Measurements from ENCODE around the gene RCAN3.
"Not testable (repeated sequence)": the region's sequence is repeated elsewhere in the genome, so short reads cannot be mapped to it uniquely, and the experiment has no call there.

RCAN3 gene

DNA sequence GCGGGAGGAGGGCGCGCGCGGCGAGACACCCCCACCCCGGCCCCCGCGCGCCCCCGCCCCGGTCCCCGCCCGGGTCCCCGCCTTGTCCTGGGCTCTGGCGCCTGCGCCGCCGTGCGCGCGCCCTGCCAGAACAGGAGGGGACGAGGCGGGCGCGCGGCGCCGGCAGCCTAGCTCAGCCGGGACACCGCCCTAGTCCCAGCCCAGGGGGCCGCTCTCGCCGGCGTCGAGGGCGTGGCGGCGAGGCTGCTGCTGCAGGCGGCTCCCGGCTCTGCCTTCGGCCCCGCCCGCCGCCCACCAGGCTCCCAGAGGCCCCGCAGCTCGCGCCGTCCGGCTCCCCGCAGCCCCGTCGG, at the start of gene RCAN3:
TSS of gene RCAN3 (plus strand) at position 128 of the 350 bp plus-strand sequence. CDS start 11,537 bp downstream, outside the sequence.
- Histone ChIP-seq H3K4me3 (ENCODE audit: low read depth, low read length) (peak within 1 kb of the TSS; percentile 94), H3K4me1 (ENCODE audit: control insufficient read depth, insufficient read depth, low read length, unreplicated experiment) (peaks cover 14% of the 10 kb centered on the region), H3K27ac (ENCODE audit: low read depth, low read length) (peak within 1 kb of the TSS; percentile 30; the same call in 1 of the 2 replicates), H3K36me3 (ENCODE audit: insufficient read depth, low read length) (no peaks in the 10 kb centered on the region), H2AFZ (ENCODE audit: low read length, unreplicated experiment) (peak within 1 kb of the TSS; percentile 95), H3K79me2 (ENCODE audit: control insufficient read depth, insufficient read depth, low read length, unreplicated experiment) (no peaks in the 10 kb centered on the region), H3K27me3 (ENCODE audit: insufficient read depth, low read length) (peaks cover 19% of the 10 kb centered on the region)

DNA sequence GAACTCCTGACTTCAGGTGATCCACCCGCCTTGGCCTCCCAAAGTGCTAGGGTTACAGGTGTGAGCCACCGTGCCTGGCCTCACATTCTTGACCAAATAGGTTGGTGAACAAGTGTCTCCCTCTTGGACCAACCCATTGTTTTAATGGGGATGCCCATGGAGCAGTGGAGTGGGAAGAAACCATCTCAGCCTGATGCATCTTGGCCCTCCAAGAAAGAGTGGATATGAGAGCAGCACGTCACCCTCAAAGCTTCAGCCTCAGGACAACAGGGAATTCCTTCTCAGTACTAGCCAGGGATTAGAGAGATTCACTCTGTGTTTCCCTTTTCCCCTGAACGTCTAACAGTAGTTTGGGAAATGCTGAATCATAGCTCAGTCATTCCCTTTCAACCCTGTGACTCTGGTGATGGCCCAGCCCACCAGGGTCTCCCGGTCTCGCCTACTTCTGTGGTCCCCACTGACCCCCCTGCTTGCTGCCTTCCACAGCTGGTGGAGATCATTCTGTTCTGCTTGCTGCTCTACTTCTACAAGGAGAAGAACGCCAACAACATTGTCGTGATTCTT, 49.6 kb upstream of the RCAN3 start:
- Histone ChIP-seq H3K4me3 (ENCODE audit: low read depth, low read length) (no peak overlapping the region), H3K27ac (ENCODE audit: low read depth, low read length) (no peak overlapping the region), H3K79me2 (ENCODE audit: control insufficient read depth, insufficient read depth, low read length, unreplicated experiment) (no peaks in the 10 kb centered on the region), H3K36me3 (ENCODE audit: insufficient read depth, low read length) (peaks cover 4% of the 10 kb centered on the region; the same call in 1 of the 2 replicates), H3K4me1 (ENCODE audit: control insufficient read depth, insufficient read depth, low read length, unreplicated experiment) (no peaks in the 10 kb centered on the region), H3K27me3 (ENCODE audit: insufficient read depth, low read length) (no peaks in the 10 kb centered on the region), H2AFZ (ENCODE audit: low read length, unreplicated experiment) (no peak overlapping the region)

- H3K36me3 ChIP-seq (ENCODE audit: insufficient read depth, low read length), result peaks cover 3% of the 10 kb centered on the region
Measured at GRCh38 chr1:24454673-24455072, 48.0 kb upstream of the RCAN3 start.

DNA sequence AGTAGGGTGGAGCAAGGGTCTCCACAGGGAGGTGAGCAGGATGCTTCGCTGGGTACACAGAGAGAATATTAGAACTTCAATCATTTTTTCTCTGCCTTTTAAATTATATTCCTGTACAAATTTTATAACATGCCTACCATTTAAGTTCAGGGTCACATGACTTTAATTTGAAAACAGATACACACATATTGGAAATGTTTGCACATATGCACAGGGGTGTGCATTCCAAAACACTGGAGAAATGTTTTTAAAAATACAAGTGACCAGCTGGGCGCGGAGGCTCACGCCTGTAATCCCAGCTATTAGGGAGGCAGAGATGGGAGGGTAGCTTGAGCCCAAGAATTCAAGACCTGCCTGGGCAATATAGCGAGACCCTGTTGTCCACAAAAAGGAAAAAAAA, 47.4 kb upstream of the RCAN3 start:
- H3K27ac ChIP-seq (ENCODE audit: low read depth, low read length), result no peak overlapping the region
- peaks cover 8% of the 10 kb centered on the region for H3K36me3 ChIP-seq (ENCODE audit: insufficient read depth, low read length)
- no peaks in the 10 kb centered on the region for H3K79me2 ChIP-seq (ENCODE audit: control insufficient read depth, insufficient read depth, low read length, unreplicated experiment)
- no peaks in the 10 kb centered on the region for H3K27me3 ChIP-seq (ENCODE audit: insufficient read depth, low read length)
- no peak overlapping the region for H3K4me3 ChIP-seq (ENCODE audit: low read depth, low read length)
- no peaks in the 10 kb centered on the region for H3K4me1 ChIP-seq (ENCODE audit: control insufficient read depth, insufficient read depth, low read length, unreplicated experiment)
- H2AFZ ChIP-seq (ENCODE audit: low read length, unreplicated experiment), result no peak overlapping the region

More at GRCh38 chr1:24454673-24455072, 48.0 kb upstream of the RCAN3 start:
- Histone ChIP-seq H3K4me1 (ENCODE audit: control insufficient read depth, insufficient read depth, low read length, unreplicated experiment) (no peaks in the 10 kb centered on the region), H3K4me3 (ENCODE audit: low read depth, low read length) (no peak overlapping the region), H3K79me2 (ENCODE audit: control insufficient read depth, insufficient read depth, low read length, unreplicated experiment) (no peaks in the 10 kb centered on the region), H3K27me3 (ENCODE audit: insufficient read depth, low read length) (no peaks in the 10 kb centered on the region), H2AFZ (ENCODE audit: low read length, unreplicated experiment) (no peak overlapping the region), H3K27ac (ENCODE audit: low read depth, low read length) (no peak overlapping the region)

DNA sequence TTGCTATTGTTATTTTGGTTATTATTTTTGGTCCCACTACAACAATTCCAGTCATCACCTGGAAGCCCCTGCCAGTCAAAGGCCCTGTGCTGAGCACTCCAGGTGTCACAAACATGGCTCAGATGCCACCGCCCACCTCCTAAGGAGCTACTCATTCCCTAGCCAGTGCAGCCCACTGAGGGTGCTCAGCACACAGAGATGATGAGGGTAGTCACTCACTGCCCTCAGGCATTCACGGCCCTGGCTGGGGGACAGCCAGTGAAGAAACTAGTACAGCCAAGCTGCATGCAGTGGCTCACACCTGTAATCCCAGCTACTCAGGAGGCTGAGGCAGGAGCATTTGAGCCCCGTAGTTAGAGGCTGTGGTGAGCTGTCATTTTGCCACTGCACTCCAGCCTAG, 44.8 kb upstream of the RCAN3 start:
- Histone ChIP-seq H3K36me3 (ENCODE audit: insufficient read depth, low read length) (peaks cover 15% of the 10 kb centered on the region), H2AFZ (ENCODE audit: low read length, unreplicated experiment) (no peak overlapping the region), H3K79me2 (ENCODE audit: control insufficient read depth, insufficient read depth, low read length, unreplicated experiment) (no peaks in the 10 kb centered on the region), H3K27me3 (ENCODE audit: insufficient read depth, low read length) (no peaks in the 10 kb centered on the region), H3K4me3 (ENCODE audit: low read depth, low read length) (no peak overlapping the region), H3K27ac (ENCODE audit: low read depth, low read length) (no peak overlapping the region), H3K4me1 (ENCODE audit: control insufficient read depth, insufficient read depth, low read length, unreplicated experiment) (no peaks in the 10 kb centered on the region)

DNA sequence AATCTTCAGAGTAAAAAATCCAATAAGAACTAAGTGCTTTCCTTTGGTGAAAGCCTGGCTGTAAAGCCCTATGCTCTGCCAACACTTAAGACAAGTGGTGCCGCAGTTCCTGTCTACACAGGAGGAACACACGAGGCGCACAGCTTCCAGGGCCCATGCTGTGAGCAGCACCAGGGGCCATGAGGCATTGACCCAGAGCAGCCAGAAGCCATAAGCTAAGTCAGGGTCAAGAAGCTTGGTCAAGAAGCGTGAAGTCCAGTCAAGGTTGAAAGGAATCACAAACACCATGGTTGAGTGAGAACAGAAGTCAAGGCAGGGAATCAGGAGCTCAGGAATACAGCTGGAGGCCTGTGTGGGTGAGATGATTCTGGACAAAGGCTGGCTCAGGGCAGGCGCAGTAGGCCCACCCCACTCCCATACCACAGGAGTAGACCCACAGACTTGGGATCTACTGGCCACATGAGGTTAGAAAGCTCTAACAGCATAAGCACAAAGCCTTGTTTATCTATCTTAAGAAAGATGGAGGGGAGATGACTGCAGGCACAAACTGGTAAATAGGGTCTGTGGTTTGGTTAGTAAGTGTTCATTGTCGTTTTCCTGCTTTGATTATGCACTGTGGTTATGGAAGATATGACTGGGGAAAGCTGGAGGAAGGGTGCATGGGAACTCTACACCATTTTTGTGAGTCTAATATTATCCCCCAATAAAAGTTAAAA, 42.9 kb upstream of the RCAN3 start:
- H3K27ac ChIP-seq (ENCODE audit: low read depth, low read length), result no peak overlapping the region
- H3K4me1 ChIP-seq (ENCODE audit: control insufficient read depth, insufficient read depth, low read length, unreplicated experiment), result no peaks in the 10 kb centered on the region
- H3K36me3 ChIP-seq (ENCODE audit: insufficient read depth, low read length), result peaks cover 15% of the 10 kb centered on the region
- no peaks in the 10 kb centered on the region for H3K27me3 ChIP-seq (ENCODE audit: insufficient read depth, low read length)
- H2AFZ ChIP-seq (ENCODE audit: low read length, unreplicated experiment), result no peak overlapping the region
- H3K4me3 ChIP-seq (ENCODE audit: low read depth, low read length), result no peak overlapping the region
- H3K79me2 ChIP-seq (ENCODE audit: control insufficient read depth, insufficient read depth, low read length, unreplicated experiment), result no peaks in the 10 kb centered on the region

GRCh38 chr1:24462128-24462527, 40.5 kb upstream of the RCAN3 start:
- not testable (repeated sequence) for H3K27me3 ChIP-seq (ENCODE audit: insufficient read depth, low read length)

GRCh38 chr1:24463776-24464735, 38.6 kb upstream of the RCAN3 start:
- no peak overlapping the region for H3K27ac ChIP-seq (ENCODE audit: low read depth, low read length)
- no peaks in the 10 kb centered on the region for H3K27me3 ChIP-seq (ENCODE audit: insufficient read depth, low read length)
- no peaks in the 10 kb centered on the region for H3K79me2 ChIP-seq (ENCODE audit: control insufficient read depth, insufficient read depth, low read length, unreplicated experiment)
- no peak overlapping the region for H2AFZ ChIP-seq (ENCODE audit: low read length, unreplicated experiment)
- H3K4me1 ChIP-seq (ENCODE audit: control insufficient read depth, insufficient read depth, low read length, unreplicated experiment), result no peaks in the 10 kb centered on the region
- H3K36me3 ChIP-seq (ENCODE audit: insufficient read depth, low read length), result peaks cover 15% of the 10 kb centered on the region
- H3K4me3 ChIP-seq (ENCODE audit: low read depth, low read length), result no peak overlapping the region

More at GRCh38 chr1:24462128-24462527, 40.5 kb upstream of the RCAN3 start:
- not testable (repeated sequence) for H3K79me2 ChIP-seq (ENCODE audit: control insufficient read depth, insufficient read depth, low read length, unreplicated experiment); H3K27ac ChIP-seq (ENCODE audit: low read depth, low read length); H2AFZ ChIP-seq (ENCODE audit: low read length, unreplicated experiment); H3K4me1 ChIP-seq (ENCODE audit: control insufficient read depth, insufficient read depth, low read length, unreplicated experiment); H3K4me3 ChIP-seq (ENCODE audit: low read depth, low read length)
- peaks cover 15% of the 10 kb centered on the region for H3K36me3 ChIP-seq (ENCODE audit: insufficient read depth, low read length)

- H3K27ac ChIP-seq (ENCODE audit: low read depth, low read length), result no peak overlapping the region
- H3K4me3 ChIP-seq (ENCODE audit: low read depth, low read length), result no peak overlapping the region
- H3K27me3 ChIP-seq (ENCODE audit: insufficient read depth, low read length), result no peaks in the 10 kb centered on the region
- H2AFZ ChIP-seq (ENCODE audit: low read length, unreplicated experiment), result no peak overlapping the region
- no peaks in the 10 kb centered on the region for H3K4me1 ChIP-seq (ENCODE audit: control insufficient read depth, insufficient read depth, low read length, unreplicated experiment)
- no peaks in the 10 kb centered on the region for H3K79me2 ChIP-seq (ENCODE audit: control insufficient read depth, insufficient read depth, low read length, unreplicated experiment)
- H3K36me3 ChIP-seq (ENCODE audit: insufficient read depth, low read length), result peaks cover 8% of the 10 kb centered on the region; the same call in 1 of the 2 replicates
Measured at GRCh38 chr1:24465099-24465498, 37.5 kb upstream of the RCAN3 start.

DNA sequence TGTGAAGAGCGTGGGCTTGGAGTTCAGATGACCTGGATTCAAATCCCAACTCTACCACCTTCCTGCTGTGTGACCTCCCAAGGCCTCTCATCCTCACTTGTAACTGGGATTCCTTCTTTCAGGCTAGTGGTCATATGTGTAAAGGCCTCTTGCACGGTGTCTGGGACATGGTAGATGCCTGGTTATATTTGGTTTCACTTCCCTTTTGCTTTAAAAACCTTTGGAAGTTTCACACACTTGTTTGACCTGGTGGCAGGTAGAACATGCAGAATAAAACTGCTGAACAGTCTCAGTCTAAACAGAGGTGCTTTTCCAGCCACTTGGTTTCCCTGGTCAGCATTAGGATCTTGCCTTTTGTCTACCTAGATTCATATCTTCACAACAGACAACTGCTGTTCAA, 37.0 kb upstream of the RCAN3 start:
- peaks cover 4% of the 10 kb centered on the region; the same call in 1 of the 2 replicates for H3K36me3 ChIP-seq (ENCODE audit: insufficient read depth, low read length)
- no peaks in the 10 kb centered on the region for H3K4me1 ChIP-seq (ENCODE audit: control insufficient read depth, insufficient read depth, low read length, unreplicated experiment)
- no peak overlapping the region for H2AFZ ChIP-seq (ENCODE audit: low read length, unreplicated experiment)
- H3K79me2 ChIP-seq (ENCODE audit: control insufficient read depth, insufficient read depth, low read length, unreplicated experiment), result no peaks in the 10 kb centered on the region
- H3K4me3 ChIP-seq (ENCODE audit: low read depth, low read length), result no peak overlapping the region
- no peak overlapping the region for H3K27ac ChIP-seq (ENCODE audit: low read depth, low read length)
- H3K27me3 ChIP-seq (ENCODE audit: insufficient read depth, low read length), result no peaks in the 10 kb centered on the region

All from ACC112 (cell line).